ENCODE measurements around the gene SPOUT1.

GRCh38 chr9:128787659-128788058 lies 41.9 kb downstream of the SPOUT1 start:
- TF ChIP-seq EZH2 (IDR thresholded peaks at IDR 0.05; ENCODE audit: insufficient read depth, low read length) (no peak), CTCF (IDR thresholded peaks at IDR 0.05; ENCODE audit: insufficient read depth, low read depth, low read length) (no peak)

Data from astrocyte (in vitro differentiated cells and primary cell).